ENCODE results near the gene FNBP1.

- TF ChIP-seq NFRKB (IDR thresholded peaks at IDR 0.05) (no peak), HDGF (IDR thresholded peaks at IDR 0.05; ENCODE audit: borderline replicate concordance) (no peak), FOXM1 (IDR thresholded peaks at IDR 0.05; ENCODE audit: borderline replicate concordance) (no peak), ELF4 (IDR thresholded peaks at IDR 0.05) (no peak), BHLHE40 (IDR thresholded peaks at IDR 0.05; ENCODE audit: borderline replicate concordance) (no peak), FOXA1 (IDR thresholded peaks at IDR 0.05) (no peak), SP1 (IDR thresholded peaks at IDR 0.05) (no peak), ARNT (IDR thresholded peaks at IDR 0.05) (no peak), SUZ12 (IDR thresholded peaks at IDR 0.05) (no peak), TARDBP (IDR thresholded peaks at IDR 0.05) (no peak), ZNF384 (IDR thresholded peaks at IDR 0.05) (no peak), LEF1 (IDR thresholded peaks at IDR 0.05; ENCODE audit: borderline replicate concordance) (no peak)
- TF ChIP-seq, protein P1, sequence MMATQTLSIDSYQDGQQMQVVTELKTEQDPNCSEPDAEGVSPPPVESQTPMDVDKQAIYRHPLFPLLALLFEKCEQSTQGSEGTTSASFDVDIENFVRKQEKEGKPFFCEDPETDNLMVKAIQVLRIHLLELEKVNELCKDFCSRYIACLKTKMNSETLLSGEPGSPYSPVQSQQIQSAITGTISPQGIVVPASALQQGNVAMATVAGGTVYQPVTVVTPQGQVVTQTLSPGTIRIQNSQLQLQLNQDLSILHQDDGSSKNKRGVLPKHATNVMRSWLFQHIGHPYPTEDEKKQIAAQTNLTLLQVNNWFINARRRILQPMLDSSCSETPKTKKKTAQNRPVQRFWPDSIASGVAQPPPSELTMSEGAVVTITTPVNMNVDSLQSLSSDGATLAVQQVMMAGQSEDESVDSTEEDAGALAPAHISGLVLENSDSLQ (IDR thresholded peaks at IDR 0.05): no peak
Observed at GRCh38 chr9:129933185-129934040, 109.6 kb downstream of the FNBP1 start.
